DMS114 treated with DMSO at 0.1 percent for 48 hours (cell line): Measurements from ENCODE around the gene ENOX2.

Experiments used
- DNase-seq: peaks from one replicate; lab custom pipeline; 2025; ENCODE audit not compliant: unreplicated experiment; lab: John Stamatoyannopoulos, UW

The ENOX2 gene

GRCh38 chrX:130704053-130705038 is 198.7 kb downstream of the ENOX2 start:
- no peak for DNase-seq

GRCh38 chrX:130702867-130703707 is 199.9 kb downstream of the ENOX2 start:
- no peak for DNase-seq

- DNase-seq: no peak
Measured at GRCh38 chrX:130700629-130701028, 202.4 kb downstream of the ENOX2 start.

- no peak for DNase-seq
Measured at GRCh38 chrX:130699618-130700017, 203.4 kb downstream of the ENOX2 start.

- DNase-seq: no peak
Measured at GRCh38 chrX:130696542-130696941, 206.5 kb downstream of the ENOX2 start.

GRCh38 chrX:130695931-130696330 is 207.1 kb downstream of the ENOX2 start:
- no peak for DNase-seq

GRCh38 chrX:130694983-130695382 is 208.0 kb downstream of the ENOX2 start:
- no peak for DNase-seq

- no peak for DNase-seq
Measured at GRCh38 chrX:130691576-130691975, 211.4 kb downstream of the ENOX2 start.

- no peak for DNase-seq
Measured at GRCh38 chrX:130688360-130688759, 214.6 kb downstream of the ENOX2 start.

GRCh38 chrX:130682990-130683389 is 220.0 kb downstream of the ENOX2 start:
- DNase-seq: no peak

GRCh38 chrX:130680164-130681035 is 222.6 kb downstream of the ENOX2 start:
- DNase-seq: no peak

- no peak for DNase-seq
Measured at GRCh38 chrX:130676861-130677260, 226.1 kb downstream of the ENOX2 start.

GRCh38 chrX:130672214-130672613 is 230.8 kb downstream of the ENOX2 start:
- DNase-seq: no peak

GRCh38 chrX:130669233-130669632 is 233.8 kb downstream of the ENOX2 start:
- DNase-seq: no peak

- DNase-seq: no peak
Measured at GRCh38 chrX:130665263-130665662, 237.7 kb downstream of the ENOX2 start.

GRCh38 chrX:130658310-130658709 is 244.7 kb downstream of the ENOX2 start:
- DNase-seq: no peak

- no peak for DNase-seq
Measured at GRCh38 chrX:130654409-130654950, 248.5 kb downstream of the ENOX2 start.

GRCh38 chrX:130652824-130653578 is 250.0 kb downstream of the ENOX2 start:
- no peak for DNase-seq

GRCh38 chrX:130649738-130650137 is 253.3 kb downstream of the ENOX2 start:
- no peak for DNase-seq

- DNase-seq: no peak
Measured at GRCh38 chrX:130647468-130647867, 255.5 kb downstream of the ENOX2 start.
